A549 treated with dexamethasone at 1 μM for 4 hours (cell line): Measurements from ENCODE around the gene GTF2H4. TPM values are rescaled to one million over a fixed set of nuclear protein-coding genes. Genes with fewer than 3 reads are reported as not detected.

Experiments used
- total RNA-seq: library from RNA; stranded (reverse); fragments of 200-300 nt; extraction: Qiagen RNA extraction; gene quantifications from 5 replicates; pipeline ENCODE4 v1.2.3, GENCODE V29; 2022

The GTF2H4 gene
- 17.2 to 21.4 TPM (median 19.3 TPM) in 5 replicates for total RNA-seq

GRCh38 chr6:30907758-30908591, at the start of gene GTF2H4:
TSS of gene GTF2H4 (plus strand) at chr6:30908207.

GRCh38 chr6:30883685-30884520, 24.1 kb upstream of the GTF2H4 start, which contains the start of gene DDR1:
TSS of gene DDR1 (plus strand) at chr6:30884519. CDS start at chr6:30888730, 4,211 bp downstream.

GRCh38 chr6:30914076-30914853, 6.3 kb downstream of the GTF2H4 start, which contains the start of gene VARS2:
TSS of gene VARS2 (plus strand) at chr6:30914238. CDS start at chr6:30914837, 599 bp downstream.

DNA sequence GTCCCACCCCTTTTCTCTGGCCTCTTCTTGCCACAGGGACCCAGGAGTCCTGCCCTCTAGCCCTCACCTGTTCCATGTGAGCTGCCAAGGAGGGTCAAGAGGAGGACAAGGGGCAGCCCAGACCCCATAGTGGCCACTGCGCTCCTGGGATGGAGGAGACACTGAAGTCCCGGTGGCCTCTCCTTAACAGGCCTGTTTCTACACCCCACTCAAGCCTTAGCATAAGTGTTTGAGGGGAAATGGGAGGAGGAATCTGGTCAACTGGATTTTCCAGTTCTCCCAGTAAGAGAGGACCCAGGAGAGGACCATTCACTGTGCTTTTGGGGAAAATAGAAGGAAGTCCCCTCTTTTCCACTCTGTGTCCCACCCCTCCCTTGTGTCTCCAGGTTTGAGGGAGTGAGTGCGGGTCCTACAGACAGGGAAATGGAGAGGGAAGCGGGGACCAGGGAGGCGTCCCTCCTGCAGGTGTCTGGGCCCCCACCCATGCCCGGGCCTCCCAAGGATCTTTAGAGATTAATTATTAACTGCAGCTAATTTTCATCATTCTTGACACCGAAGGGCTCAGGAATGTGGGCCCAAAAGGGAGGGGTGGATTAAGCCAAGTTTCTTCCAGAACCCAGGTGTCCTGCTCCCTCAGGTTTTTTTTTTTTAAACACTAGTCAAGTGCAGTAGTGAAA, 24.1 kb downstream of the GTF2H4 start, which contains the start of gene SFTA2:
TSS of gene SFTA2 (minus strand) at position 202 of the 677 bp plus-strand sequence. CDS start at position 128, 74 bp downstream.

DNA sequence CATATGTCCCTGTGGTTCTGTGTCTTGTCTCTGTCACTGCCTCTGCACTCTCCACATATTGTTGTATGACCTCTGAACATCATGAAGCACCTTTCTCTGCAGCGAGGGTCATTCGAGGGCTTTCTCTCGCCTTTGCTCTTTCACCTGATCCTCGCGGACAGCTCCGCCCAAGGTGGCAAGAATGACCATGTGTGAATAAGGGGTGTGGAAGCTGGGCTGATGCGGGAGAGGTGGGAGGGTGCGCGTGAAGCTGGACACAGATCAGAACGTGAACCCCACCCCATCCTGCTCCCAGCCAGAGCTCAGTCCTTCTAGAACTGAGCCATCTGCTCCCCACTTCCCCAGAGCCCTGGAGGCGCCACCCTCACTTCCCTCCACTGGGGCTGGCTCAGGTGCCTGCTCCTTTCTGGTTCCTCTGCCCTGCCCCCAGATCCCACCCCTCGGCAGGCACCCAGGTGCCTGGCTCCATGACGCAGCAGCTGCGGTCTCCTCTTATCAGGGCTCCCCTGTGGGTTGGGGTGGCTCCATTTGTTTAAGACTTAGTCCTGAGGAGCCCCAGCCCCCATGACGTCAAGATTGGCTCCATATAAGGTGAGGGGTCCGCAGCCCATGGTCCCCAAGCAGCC, 32.5 kb downstream of the GTF2H4 start, which contains the start of gene MUCL3:
TSS of gene MUCL3 (plus strand) at position 613 of the 626 bp plus-strand sequence. CDS start 27 bp downstream, outside the sequence.

Other genes with a start within 250 kb of the GTF2H4 start
- 24.2 to 31.4 TPM (median 29.6 TPM) in 5 replicates for gene DHX16, start 235.2 kb upstream of the GTF2H4 start, total RNA-seq
- gene PPP1R18, start 221.6 kb upstream of the GTF2H4 start, total RNA-seq: 37.7 to 47.4 TPM (median 43.5 TPM) in 5 replicates
- 20.2 to 28.4 TPM (median 27.5 TPM) in 5 replicates for gene NRM, start 217.2 kb upstream of the GTF2H4 start, total RNA-seq
- gene MDC1, start 190.9 kb upstream of the GTF2H4 start, total RNA-seq: 12.9 to 19.2 TPM (median 17.7 TPM) in 5 replicates
- 781 to 989 TPM (median 940 TPM) in 5 replicates for gene TUBB, start 187.9 kb upstream of the GTF2H4 start, total RNA-seq
- gene FLOT1, start 165.5 kb upstream of the GTF2H4 start, total RNA-seq: 74.1 to 99.1 TPM (median 94.5 TPM) in 5 replicates
- gene IER3, start 163.7 kb upstream of the GTF2H4 start, total RNA-seq: 39.2 to 58.3 TPM (median 55.1 TPM) in 5 replicates
- gene DDR1, start 23.7 kb upstream of the GTF2H4 start, total RNA-seq: 54.7 to 71.1 TPM (median 64.8 TPM) in 5 replicates
- 11.6 to 16.2 TPM (median 15.7 TPM) in 5 replicates for gene VARS2, start 6.0 kb downstream of the GTF2H4 start, total RNA-seq
- 0.11 to 0.15 TPM in 2 of 5 replicates, not detected in the others for gene SFTA2, start 24.0 kb downstream of the GTF2H4 start, total RNA-seq
- gene MUCL3, start 32.8 kb downstream of the GTF2H4 start, total RNA-seq: 0.06 to 0.15 TPM (median 0.10 TPM) in 5 replicates
- 0.02 TPM in 1 of 5 replicates, not detected in the others for gene MUC21, start 75.5 kb downstream of the GTF2H4 start, total RNA-seq
- 0.01 to 0.05 TPM (median 0.02 TPM) in 5 replicates for gene MUC22, start 102.3 kb downstream of the GTF2H4 start, total RNA-seq
- gene C6orf15, start 204.4 kb downstream of the GTF2H4 start, total RNA-seq: 0.07 TPM in 1 of 5 replicates, not detected in the others
- gene PSORS1C1, start 206.6 kb downstream of the GTF2H4 start, total RNA-seq: 4.4 to 6.7 TPM (median 6.1 TPM) in 5 replicates
- 0.04 to 0.08 TPM (median 0.06 TPM) in 4 of 5 replicates, not detected in the other for gene CDSN, start 212.2 kb downstream of the GTF2H4 start, total RNA-seq
- gene PSORS1C2, start 230.9 kb downstream of the GTF2H4 start, total RNA-seq: 0.09 TPM in 1 of 5 replicates, not detected in the others
- 7.1 to 8.3 TPM (median 7.5 TPM) in 5 replicates for gene CCHCR1, start 249.6 kb downstream of the GTF2H4 start, total RNA-seq